Adrenal gland (tissue), 5 donors: ENCODE measurements around the gene SLC1A5.
"Not testable (repeated sequence)": the region's sequence is repeated elsewhere in the genome, so short reads cannot be mapped to it uniquely, and the experiment has no call there.

Experiments
- POLR2A ChIP-seq, 2 donors: fragments of 450-650 bp; IDR thresholded peaks; one replicate each; pipeline ENCODE4 v1.6.1; 2017; ENCODE audit warnings: antibody characterized with exemption in 2 of 2, mild to moderate bottlenecking in 2 of 2, moderate library complexity in 1 of 2
- TF ChIP-seq, protein P1 (sequence below), 6 experiments: fragments of 450-650 bp in 4 of 6; fragments of 200-600 bp in 2 of 6; sonication (generic) in 1 of 6; IDR thresholded peaks; 1 replicate in 5 of 6; 2 replicates in 1 of 6; pipeline versions ENCODE4 v1.5.1 to v1.8.0; 2016 to 2021; ENCODE audit warnings: antibody characterized with exemption in 6 of 6, mild to moderate bottlenecking in 2 of 6, moderate library complexity in 1 of 6
- donor health status: DM: no; HTN: no; CAD: no.

DNA sequence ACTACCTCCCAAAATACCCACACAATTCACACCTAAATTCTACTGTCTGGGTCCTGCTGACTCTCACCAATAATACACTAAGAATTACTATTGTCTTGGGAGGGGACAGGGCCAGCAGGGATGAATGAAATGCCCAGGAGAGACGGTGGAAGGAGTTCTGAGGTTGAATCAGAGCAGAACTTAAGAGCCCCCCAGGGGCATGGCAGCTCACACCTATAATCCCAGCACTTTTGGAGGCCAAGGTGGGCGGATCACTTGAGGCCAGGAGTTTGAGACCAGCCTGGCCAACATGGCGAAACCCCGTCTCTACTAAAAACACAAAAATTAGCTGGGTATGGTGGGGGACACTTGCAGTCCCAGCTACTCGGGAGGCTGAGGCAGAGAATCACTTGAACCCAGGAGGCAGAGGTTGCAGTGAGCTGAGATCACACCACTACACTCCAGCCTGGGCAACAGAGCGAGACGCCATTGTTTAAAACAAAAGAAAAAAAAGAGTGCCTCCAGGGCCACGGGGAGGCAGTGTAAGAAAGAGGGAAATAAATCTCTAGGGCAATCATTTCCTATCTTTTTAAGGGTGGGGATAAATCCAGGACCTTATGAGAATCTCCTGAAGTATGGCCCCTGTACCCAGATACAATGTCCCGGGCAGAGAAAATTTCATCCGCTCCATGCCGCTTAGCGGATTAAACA lies 10.3 kb downstream of the SLC1A5 start:
- TF ChIP-seq, protein P1, sequence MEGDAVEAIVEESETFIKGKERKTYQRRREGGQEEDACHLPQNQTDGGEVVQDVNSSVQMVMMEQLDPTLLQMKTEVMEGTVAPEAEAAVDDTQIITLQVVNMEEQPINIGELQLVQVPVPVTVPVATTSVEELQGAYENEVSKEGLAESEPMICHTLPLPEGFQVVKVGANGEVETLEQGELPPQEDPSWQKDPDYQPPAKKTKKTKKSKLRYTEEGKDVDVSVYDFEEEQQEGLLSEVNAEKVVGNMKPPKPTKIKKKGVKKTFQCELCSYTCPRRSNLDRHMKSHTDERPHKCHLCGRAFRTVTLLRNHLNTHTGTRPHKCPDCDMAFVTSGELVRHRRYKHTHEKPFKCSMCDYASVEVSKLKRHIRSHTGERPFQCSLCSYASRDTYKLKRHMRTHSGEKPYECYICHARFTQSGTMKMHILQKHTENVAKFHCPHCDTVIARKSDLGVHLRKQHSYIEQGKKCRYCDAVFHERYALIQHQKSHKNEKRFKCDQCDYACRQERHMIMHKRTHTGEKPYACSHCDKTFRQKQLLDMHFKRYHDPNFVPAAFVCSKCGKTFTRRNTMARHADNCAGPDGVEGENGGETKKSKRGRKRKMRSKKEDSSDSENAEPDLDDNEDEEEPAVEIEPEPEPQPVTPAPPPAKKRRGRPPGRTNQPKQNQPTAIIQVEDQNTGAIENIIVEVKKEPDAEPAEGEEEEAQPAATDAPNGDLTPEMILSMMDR (IDR thresholded peaks at IDR 0.05), result peak in 2 of 6 experiments; percentile 20 to 29
- TF ChIP-seq POLR2A (IDR thresholded peaks at IDR 0.05), result not testable (repeated sequence)
